ENCODE data around the gene AGPAT2. TPM values are rescaled to one million over a fixed set of nuclear protein-coding genes. Genes with fewer than 3 reads are reported as not detected.

Gene AGPAT2
- total and polyA plus RNA-seq, 2 donors (not counting 1 experiment from before 2014, with no cell fraction given) = 25.1 to 43.3 TPM

DNA sequence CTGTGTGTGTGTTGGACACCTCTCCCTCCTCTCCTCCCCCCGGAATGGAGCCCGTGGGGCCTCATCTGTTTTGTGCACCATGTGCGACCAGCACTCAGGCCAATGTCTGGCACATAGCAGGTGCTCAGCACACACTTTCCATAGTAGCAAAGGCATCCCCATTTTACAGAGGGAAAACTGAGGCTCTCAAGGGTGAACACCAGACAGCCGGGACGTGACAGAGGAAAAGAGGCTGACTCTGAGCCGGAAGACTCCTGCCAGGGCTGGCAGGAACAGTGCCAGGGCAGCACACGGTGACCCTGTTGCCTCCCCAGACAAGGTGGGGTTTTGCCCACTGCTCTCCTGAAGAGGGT is 1.8 kb upstream of the AGPAT2 start:
- peaks cover 5% of the 10 kb centered on the region for H3K79me2 ChIP-seq (ENCODE audit: control insufficient read depth, insufficient read depth, low read length)
- no peak for TF ChIP-seq EZH2 (IDR thresholded peaks at IDR 0.05; ENCODE audit: low read length, missing control alignments)
- TF ChIP-seq, protein P1, sequence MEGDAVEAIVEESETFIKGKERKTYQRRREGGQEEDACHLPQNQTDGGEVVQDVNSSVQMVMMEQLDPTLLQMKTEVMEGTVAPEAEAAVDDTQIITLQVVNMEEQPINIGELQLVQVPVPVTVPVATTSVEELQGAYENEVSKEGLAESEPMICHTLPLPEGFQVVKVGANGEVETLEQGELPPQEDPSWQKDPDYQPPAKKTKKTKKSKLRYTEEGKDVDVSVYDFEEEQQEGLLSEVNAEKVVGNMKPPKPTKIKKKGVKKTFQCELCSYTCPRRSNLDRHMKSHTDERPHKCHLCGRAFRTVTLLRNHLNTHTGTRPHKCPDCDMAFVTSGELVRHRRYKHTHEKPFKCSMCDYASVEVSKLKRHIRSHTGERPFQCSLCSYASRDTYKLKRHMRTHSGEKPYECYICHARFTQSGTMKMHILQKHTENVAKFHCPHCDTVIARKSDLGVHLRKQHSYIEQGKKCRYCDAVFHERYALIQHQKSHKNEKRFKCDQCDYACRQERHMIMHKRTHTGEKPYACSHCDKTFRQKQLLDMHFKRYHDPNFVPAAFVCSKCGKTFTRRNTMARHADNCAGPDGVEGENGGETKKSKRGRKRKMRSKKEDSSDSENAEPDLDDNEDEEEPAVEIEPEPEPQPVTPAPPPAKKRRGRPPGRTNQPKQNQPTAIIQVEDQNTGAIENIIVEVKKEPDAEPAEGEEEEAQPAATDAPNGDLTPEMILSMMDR (conservative IDR thresholded peaks at IDR 0.05 in 1 of 2, IDR thresholded peaks at IDR 0.05 in 1 of 2; ENCODE audit: low read depth in 1 of 2, low read length in 2 of 2) = no peak
- H3K4me3 ChIP-seq (replicated peaks in 1 of 4; ENCODE audit: control extremely low read depth in 1 of 4, insufficient read depth in 1 of 4, low read depth in 3 of 4, low read length in 4 of 4) = no peak overlapping the region
- H3K36me3 ChIP-seq (ENCODE audit: control insufficient read depth, insufficient read depth, low read length) = no peaks in the 10 kb centered on the region
- peaks cover 8% of the 10 kb centered on the region for H3K4me1 ChIP-seq (ENCODE audit: control insufficient read depth, extremely low read depth, insufficient read depth, low read length)
- no peaks in the 10 kb centered on the region for H3K27me3 ChIP-seq (ENCODE audit: control insufficient read depth, insufficient read depth, low read length)
- no peak overlapping the region for H3K9ac ChIP-seq (ENCODE audit: insufficient read depth, low read length)
- no peak overlapping the region for H3K4me2 ChIP-seq (ENCODE audit: extremely low read depth, insufficient read depth, low read length)
- no peak overlapping the region for H3K27ac ChIP-seq (ENCODE audit: insufficient read depth, low read length)
- H2AFZ ChIP-seq (ENCODE audit: low read length) = no peak overlapping the region
- no peak for DNase-seq (ENCODE audit: low read depth in 2 of 2)
- H4K20me1 ChIP-seq (ENCODE audit: control insufficient read depth, extremely low read depth, insufficient read depth, low read length) = peaks cover 2% of the 10 kb centered on the region
- H3K9me3 ChIP-seq (ENCODE audit: control insufficient read depth, insufficient read depth, low read depth, low read length) = no peaks in the 10 kb centered on the region

DNA sequence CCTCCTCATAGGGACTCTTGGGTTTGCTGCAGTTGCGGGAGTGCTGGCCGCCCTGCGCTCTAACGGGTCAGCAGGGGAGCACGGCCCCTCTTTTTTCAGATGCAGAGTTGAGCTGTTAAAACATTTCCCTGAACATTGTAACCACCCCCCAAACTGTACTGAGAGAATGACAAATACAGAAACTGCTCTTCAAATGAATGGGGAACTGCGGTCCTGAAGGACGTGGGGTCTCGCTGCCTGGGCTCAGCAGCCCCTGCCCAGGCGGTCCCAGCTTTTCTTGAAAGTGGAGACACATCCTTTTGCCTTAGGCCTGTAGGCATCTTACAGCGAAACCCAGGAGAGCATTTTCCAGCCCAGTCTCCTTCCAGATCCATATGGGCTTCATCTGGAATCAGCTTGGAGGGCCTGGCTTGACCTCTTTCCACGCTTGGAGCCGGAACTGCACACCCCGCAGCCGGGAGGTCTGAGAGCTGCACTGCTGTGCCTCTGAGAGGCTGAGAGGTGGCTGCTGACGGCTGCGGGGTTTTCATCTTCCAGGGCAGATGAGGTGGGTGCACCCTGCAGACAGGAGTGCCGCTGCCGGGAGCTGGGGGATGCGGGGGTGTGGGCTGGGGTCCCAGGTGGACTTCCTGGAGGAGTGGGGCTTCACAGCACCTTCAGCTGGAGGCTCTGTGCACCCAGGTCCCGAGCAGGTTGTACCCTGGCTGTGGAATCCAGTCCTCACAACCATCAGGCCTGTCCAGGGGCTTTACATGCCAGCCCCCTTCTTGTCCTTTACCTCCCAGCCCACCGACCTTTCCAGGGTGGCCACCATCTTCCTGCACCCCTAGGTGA is 1.2 kb upstream of the AGPAT2 start:
- H3K9ac ChIP-seq (ENCODE audit: insufficient read depth, low read length) = no peak overlapping the region
- DNase-seq (ENCODE audit: low read depth in 2 of 2) = peak in 1 of 2 donors; percentile 54
- no peak for TF ChIP-seq EZH2 (IDR thresholded peaks at IDR 0.05; ENCODE audit: low read length, missing control alignments)
- TF ChIP-seq, protein P1 (conservative IDR thresholded peaks at IDR 0.05 in 1 of 2, IDR thresholded peaks at IDR 0.05 in 1 of 2; ENCODE audit: low read depth in 1 of 2, low read length in 2 of 2) = no peak
- H3K4me1 ChIP-seq (ENCODE audit: control insufficient read depth, extremely low read depth, insufficient read depth, low read length) = peaks cover 8% of the 10 kb centered on the region
- H3K27ac ChIP-seq (ENCODE audit: insufficient read depth, low read length) = no peak overlapping the region
- no peak overlapping the region for H2AFZ ChIP-seq (ENCODE audit: low read length)
- no peak overlapping the region for H3K4me3 ChIP-seq (replicated peaks in 1 of 4; ENCODE audit: control extremely low read depth in 1 of 4, insufficient read depth in 1 of 4, low read depth in 3 of 4, low read length in 4 of 4)
- H3K79me2 ChIP-seq (ENCODE audit: control insufficient read depth, insufficient read depth, low read length) = peaks cover 5% of the 10 kb centered on the region
- no peaks in the 10 kb centered on the region for H3K27me3 ChIP-seq (ENCODE audit: control insufficient read depth, insufficient read depth, low read length)
- no peak overlapping the region for H3K4me2 ChIP-seq (ENCODE audit: extremely low read depth, insufficient read depth, low read length)
- no peaks in the 10 kb centered on the region for H3K9me3 ChIP-seq (ENCODE audit: control insufficient read depth, insufficient read depth, low read depth, low read length)
- no peaks in the 10 kb centered on the region for H3K36me3 ChIP-seq (ENCODE audit: control insufficient read depth, insufficient read depth, low read length)
- peaks cover 2% of the 10 kb centered on the region for H4K20me1 ChIP-seq (ENCODE audit: control insufficient read depth, extremely low read depth, insufficient read depth, low read length)

DNA sequence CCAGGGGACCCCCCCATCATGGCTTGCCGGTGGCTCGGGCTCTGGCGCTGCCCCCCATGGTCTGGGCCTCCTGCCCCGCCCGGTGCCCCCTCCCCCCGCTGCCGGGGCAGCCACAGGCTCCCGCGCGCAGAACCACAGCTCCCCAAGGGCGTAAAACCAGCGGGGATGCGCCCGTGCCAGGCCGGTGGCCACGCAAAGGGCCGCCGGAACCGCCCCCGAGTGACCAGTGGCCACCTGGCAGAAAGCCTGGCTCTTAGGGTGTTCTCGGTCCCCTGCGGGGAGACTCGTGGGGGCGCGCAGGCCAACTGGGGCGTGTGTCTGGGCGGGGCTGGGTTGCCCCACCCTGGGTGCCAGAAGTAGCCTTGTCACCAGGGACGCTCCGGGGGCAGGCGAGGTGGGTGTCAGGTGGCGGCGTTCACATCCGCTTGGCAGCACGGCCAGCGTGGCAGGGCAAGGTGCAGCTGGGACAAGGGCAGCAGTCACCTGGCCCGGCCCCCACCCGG is 515 bp upstream of the AGPAT2 start:
- DNase-seq (ENCODE audit: low read depth in 2 of 2) = no peak
- no peak overlapping the region for H2AFZ ChIP-seq (ENCODE audit: low read length)
- peaks cover 5% of the 10 kb centered on the region for H3K79me2 ChIP-seq (ENCODE audit: control insufficient read depth, insufficient read depth, low read length)
- TF ChIP-seq EZH2 (IDR thresholded peaks at IDR 0.05; ENCODE audit: low read length, missing control alignments) = no peak
- TF ChIP-seq, protein P1 (conservative IDR thresholded peaks at IDR 0.05 in 1 of 2, IDR thresholded peaks at IDR 0.05 in 1 of 2; ENCODE audit: low read depth in 1 of 2, low read length in 2 of 2) = no peak
- H4K20me1 ChIP-seq (ENCODE audit: control insufficient read depth, extremely low read depth, insufficient read depth, low read length) = peaks cover 2% of the 10 kb centered on the region
- peak overlapping the region in 1 of 4 experiments; percentile 10 for H3K4me3 ChIP-seq (replicated peaks in 1 of 4; ENCODE audit: control extremely low read depth in 1 of 4, insufficient read depth in 1 of 4, low read depth in 3 of 4, low read length in 4 of 4)
- no peaks in the 10 kb centered on the region for H3K36me3 ChIP-seq (ENCODE audit: control insufficient read depth, insufficient read depth, low read length)
- H3K27me3 ChIP-seq (ENCODE audit: control insufficient read depth, insufficient read depth, low read length) = no peaks in the 10 kb centered on the region
- H3K27ac ChIP-seq (ENCODE audit: insufficient read depth, low read length) = no peak overlapping the region
- peaks cover 8% of the 10 kb centered on the region for H3K4me1 ChIP-seq (ENCODE audit: control insufficient read depth, extremely low read depth, insufficient read depth, low read length)
- H3K4me2 ChIP-seq (ENCODE audit: extremely low read depth, insufficient read depth, low read length) = no peak overlapping the region
- H3K9me3 ChIP-seq (ENCODE audit: control insufficient read depth, insufficient read depth, low read depth, low read length) = no peaks in the 10 kb centered on the region
- no peak overlapping the region for H3K9ac ChIP-seq (ENCODE audit: insufficient read depth, low read length)

All from fibroblast of lung (primary cell).